Measurements from ENCODE around the gene SLC25A52.
"Not testable (repeated sequence)": the region's sequence is repeated elsewhere in the genome, so short reads cannot be mapped to it uniquely, and the experiment has no call there.

Gene SLC25A52

DNA sequence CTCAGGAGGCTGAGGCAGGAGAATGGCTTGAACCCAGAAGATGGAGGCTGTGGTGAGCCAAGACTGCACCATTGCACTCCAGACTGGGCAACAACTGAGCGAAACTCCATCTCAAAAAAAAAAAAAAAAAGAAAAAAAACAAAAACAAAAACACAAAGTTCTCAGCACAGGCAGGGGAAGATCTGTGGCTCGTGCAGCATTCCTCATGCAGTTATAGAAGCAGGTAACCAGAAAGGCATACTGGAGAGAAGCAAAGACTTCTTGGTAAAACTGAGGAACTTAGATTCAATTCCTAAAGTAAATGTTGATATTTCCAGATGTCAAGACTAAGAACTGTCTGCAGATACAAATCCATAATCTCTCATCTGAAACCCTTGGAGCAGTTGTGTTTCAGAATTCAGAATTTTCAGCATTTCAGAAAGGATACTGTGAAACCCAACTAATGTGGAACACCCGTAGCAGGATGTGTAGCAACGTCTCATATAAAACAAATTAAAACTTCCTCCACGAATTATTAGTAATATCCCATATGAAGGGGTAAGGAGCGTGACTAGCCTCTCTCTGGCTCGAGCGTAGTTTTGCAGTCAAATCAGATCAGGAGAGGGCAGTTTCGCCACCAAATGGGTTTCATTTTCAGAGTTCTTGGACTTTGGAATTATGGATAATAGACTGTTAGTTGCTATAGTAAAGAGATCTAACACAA lies 13.2 kb upstream of the SLC25A52 start:
- Mint-ChIP-seq H3K27ac (no peak overlapping the region), H3K27me3 (no peaks in the 10 kb centered on the region), H3K36me3 (ENCODE audit: low read depth) (no peaks in the 10 kb centered on the region), H3K4me1 (no peaks in the 10 kb centered on the region), H3K9me3 (peaks cover 12% of the 10 kb centered on the region), H3K4me3 (no peak overlapping the region)
- ATAC-seq (no peak), DNase-seq (no peak)

DNA sequence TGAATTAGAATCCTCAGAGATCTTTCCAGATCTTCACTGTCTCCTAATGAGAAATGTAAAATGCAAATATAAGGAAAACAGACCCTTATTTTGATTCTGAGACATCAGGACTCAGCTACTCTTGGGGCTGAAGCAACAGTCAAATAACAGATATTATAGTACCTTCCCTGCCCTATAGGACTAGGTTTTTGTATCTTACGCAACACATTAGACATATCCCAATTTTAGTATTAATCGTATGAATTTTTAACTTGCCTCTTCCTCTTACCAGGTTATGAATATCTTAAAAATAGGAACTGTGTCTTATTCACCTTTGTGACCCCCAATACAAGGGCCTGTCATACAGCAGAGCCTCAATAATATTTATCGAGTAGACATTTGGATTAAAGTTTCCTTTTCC lies 12.0 kb upstream of the SLC25A52 start:
- Mint-ChIP-seq H3K4me3 (no peak overlapping the region), H3K9me3 (peaks cover 2% of the 10 kb centered on the region), H3K27ac (no peak overlapping the region), H3K27me3 (no peaks in the 10 kb centered on the region), H3K36me3 (ENCODE audit: low read depth) (no peaks in the 10 kb centered on the region), H3K4me1 (no peaks in the 10 kb centered on the region)
- ATAC-seq, result no peak
- DNase-seq, result no peak

- no peak for DNase-seq
- H3K36me3 Mint-ChIP-seq (ENCODE audit: low read depth), result no peaks in the 10 kb centered on the region
- H3K4me3 Mint-ChIP-seq, result no peak overlapping the region
- H3K4me1 Mint-ChIP-seq, result no peaks in the 10 kb centered on the region
- H3K27me3 Mint-ChIP-seq, result peaks cover 2% of the 10 kb centered on the region
- H3K9me3 Mint-ChIP-seq, result no peaks in the 10 kb centered on the region
- no peak overlapping the region for H3K27ac Mint-ChIP-seq
- no peak for ATAC-seq
Observed at GRCh38 chr18:31750273-31750672, 10.4 kb downstream of the SLC25A52 start.

- no peaks in the 10 kb centered on the region for H3K9me3 Mint-ChIP-seq
- no peak overlapping the region for H3K4me3 Mint-ChIP-seq
- no peaks in the 10 kb centered on the region for H3K36me3 Mint-ChIP-seq (ENCODE audit: low read depth)
- H3K27me3 Mint-ChIP-seq, result peaks cover 2% of the 10 kb centered on the region
- no peak for DNase-seq
- no peaks in the 10 kb centered on the region for H3K4me1 Mint-ChIP-seq
- no peak overlapping the region for H3K27ac Mint-ChIP-seq
- ATAC-seq, result no peak
Observed at GRCh38 chr18:31746396-31746795, 14.3 kb downstream of the SLC25A52 start.

DNA sequence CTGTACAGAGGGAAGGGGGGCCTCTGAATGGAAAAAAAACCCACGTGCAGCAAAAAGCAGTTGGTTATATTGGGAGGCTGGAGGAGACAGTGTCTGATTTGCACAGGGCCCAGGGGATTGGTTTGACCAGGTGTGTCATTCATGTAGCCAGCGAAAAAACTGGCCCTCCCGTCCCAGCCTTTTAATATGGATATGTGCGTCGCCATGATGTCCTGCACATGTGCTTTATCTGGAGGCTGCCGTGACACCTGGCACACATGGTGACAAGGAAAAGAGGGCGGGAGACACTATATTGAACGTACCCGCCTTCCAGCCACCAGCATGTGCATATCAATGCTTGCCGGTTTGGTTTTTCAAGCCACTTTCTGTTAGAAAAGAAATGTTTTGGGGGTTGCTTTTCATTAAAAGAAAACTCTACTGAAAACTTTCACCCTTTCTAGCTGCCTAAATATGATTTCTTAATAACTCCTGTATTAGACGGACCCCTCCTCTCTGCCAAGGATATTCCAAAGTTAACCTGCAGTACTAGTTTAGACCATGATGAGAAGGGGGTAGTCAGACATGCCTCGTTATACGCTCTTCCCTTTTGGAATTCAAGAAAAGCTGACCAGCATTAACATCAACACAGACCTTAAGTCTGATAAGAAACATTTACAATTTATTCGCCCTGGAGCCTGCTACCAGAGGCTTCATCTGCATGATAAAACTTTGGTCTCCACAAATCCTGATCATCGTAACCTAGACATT lies 16.2 kb downstream of the SLC25A52 start:
- no peak for DNase-seq
- H3K4me1 Mint-ChIP-seq, result no peaks in the 10 kb centered on the region
- peaks cover 4% of the 10 kb centered on the region for H3K9me3 Mint-ChIP-seq
- H3K27me3 Mint-ChIP-seq, result no peaks in the 10 kb centered on the region
- no peak for ATAC-seq
- H3K27ac Mint-ChIP-seq, result no peak overlapping the region
- no peaks in the 10 kb centered on the region for H3K36me3 Mint-ChIP-seq (ENCODE audit: low read depth)
- no peak overlapping the region for H3K4me3 Mint-ChIP-seq

- H3K4me3 Mint-ChIP-seq; DNase-seq; H3K27me3 Mint-ChIP-seq; ATAC-seq; H3K27ac Mint-ChIP-seq; H3K4me1 Mint-ChIP-seq; H3K36me3 Mint-ChIP-seq (ENCODE audit: low read depth): not testable (repeated sequence)
- peaks cover 12% of the 10 kb centered on the region for H3K9me3 Mint-ChIP-seq
Observed at GRCh38 chr18:31743600-31743999, 17.1 kb downstream of the SLC25A52 start.

GRCh38 chr18:31741097-31741735 lies 19.5 kb downstream of the SLC25A52 start:
- ATAC-seq (no peak), DNase-seq (peak; percentile 57)
- Mint-ChIP-seq H3K4me1 (no peaks in the 10 kb centered on the region), H3K36me3 (ENCODE audit: low read depth) (no peaks in the 10 kb centered on the region), H3K9me3 (peaks cover 15% of the 10 kb centered on the region), H3K27me3 (no peaks in the 10 kb centered on the region), H3K4me3 (no peak overlapping the region), H3K27ac (no peak overlapping the region)

- Mint-ChIP-seq H3K36me3 (ENCODE audit: low read depth) (no peaks in the 10 kb centered on the region), H3K4me3 (no peak overlapping the region), H3K27ac (no peak overlapping the region), H3K9me3 (peaks cover 15% of the 10 kb centered on the region), H3K4me1 (no peaks in the 10 kb centered on the region), H3K27me3 (no peaks in the 10 kb centered on the region)
- no peak for ATAC-seq
- DNase-seq, result no peak
Observed at GRCh38 chr18:31740180-31740579, 20.5 kb downstream of the SLC25A52 start.

DNA sequence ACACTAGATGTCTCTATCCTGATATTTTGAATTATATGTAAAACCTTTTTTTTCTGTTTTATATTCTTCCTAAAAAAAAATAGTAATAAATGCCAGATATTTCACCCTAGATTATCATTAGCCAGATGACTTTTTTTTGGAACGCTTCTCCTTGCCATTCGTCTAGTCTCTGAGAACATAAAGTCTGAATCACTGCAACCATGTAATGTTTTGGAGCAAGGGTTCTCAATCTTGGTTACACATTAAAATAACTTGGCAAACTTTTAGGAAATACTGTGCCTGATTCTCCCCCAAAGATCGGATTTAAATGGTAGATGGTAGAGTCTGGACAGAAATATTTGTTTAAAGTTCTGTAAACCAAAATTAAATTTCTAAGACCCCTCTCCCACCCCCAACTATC lies 21.0 kb downstream of the SLC25A52 start:
- no peaks in the 10 kb centered on the region for H3K36me3 Mint-ChIP-seq (ENCODE audit: low read depth)

GRCh38 chr18:31738460-31739407 lies 21.9 kb downstream of the SLC25A52 start:
- DNase-seq (no peak), ATAC-seq (no peak)
- no peaks in the 10 kb centered on the region for H3K4me1 Mint-ChIP-seq
- no peaks in the 10 kb centered on the region for H3K27me3 Mint-ChIP-seq
- peaks cover 15% of the 10 kb centered on the region for H3K9me3 Mint-ChIP-seq
- no peak overlapping the region for H3K27ac Mint-ChIP-seq
- no peak overlapping the region for H3K4me3 Mint-ChIP-seq
- no peaks in the 10 kb centered on the region for H3K36me3 Mint-ChIP-seq (ENCODE audit: low read depth)

More for the DNA sequence above, 21.0 kb downstream of the SLC25A52 start:
- no peak overlapping the region for H3K4me3 Mint-ChIP-seq
- H3K9me3 Mint-ChIP-seq, result peaks cover 15% of the 10 kb centered on the region
- no peak overlapping the region for H3K27ac Mint-ChIP-seq
- H3K4me1 Mint-ChIP-seq, result no peaks in the 10 kb centered on the region
- ATAC-seq, result no peak
- no peaks in the 10 kb centered on the region for H3K27me3 Mint-ChIP-seq
- no peak for DNase-seq

DNA sequence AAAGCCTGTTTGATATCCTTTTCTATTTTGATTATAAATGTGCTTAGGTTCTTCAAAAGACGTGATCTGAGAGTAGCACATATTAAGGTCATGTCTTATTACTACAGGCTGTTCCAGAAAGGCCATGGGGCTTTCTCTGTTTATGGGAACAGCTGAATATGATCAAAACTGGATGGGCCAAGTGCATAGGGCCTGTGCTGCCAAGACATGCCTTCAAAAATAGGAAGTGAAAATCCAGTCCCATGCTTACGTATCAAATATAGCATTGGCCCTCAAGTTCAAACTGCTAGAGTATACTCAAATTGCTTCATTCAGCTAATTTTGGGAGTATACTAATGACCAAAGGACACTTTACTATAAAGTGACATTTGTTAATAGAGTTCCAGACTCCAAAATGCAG lies 24.1 kb downstream of the SLC25A52 start:
- Mint-ChIP-seq H3K27ac (no peak overlapping the region), H3K9me3 (peaks cover 15% of the 10 kb centered on the region), H3K27me3 (no peaks in the 10 kb centered on the region), H3K4me1 (no peaks in the 10 kb centered on the region), H3K36me3 (ENCODE audit: low read depth) (no peaks in the 10 kb centered on the region), H3K4me3 (no peak overlapping the region)
- DNase-seq (no peak), ATAC-seq (no peak)

DNA sequence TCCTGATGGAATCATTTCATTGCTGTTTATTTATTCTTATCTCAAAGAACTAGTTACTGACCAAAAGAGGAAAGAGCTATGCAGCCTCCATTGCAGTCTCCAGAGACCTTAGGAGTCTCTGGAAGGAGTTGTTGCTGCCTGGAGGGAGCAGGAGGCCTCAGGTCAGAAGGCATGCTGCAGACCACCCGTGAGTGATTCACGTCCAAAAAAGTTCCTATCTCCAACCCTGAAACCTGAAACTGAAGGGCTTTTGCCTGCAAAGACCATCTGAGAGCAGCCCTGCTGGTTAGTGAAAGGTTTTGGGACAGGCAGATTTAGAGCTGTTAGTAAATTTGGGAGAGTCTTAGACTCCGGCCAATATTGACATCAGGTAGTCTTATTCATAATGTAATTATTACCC lies 29.1 kb downstream of the SLC25A52 start:
- Mint-ChIP-seq H3K4me3 (no peak overlapping the region), H3K27ac (no peak overlapping the region), H3K4me1 (no peaks in the 10 kb centered on the region), H3K9me3 (no peaks in the 10 kb centered on the region), H3K27me3 (peaks cover 2% of the 10 kb centered on the region), H3K36me3 (ENCODE audit: low read depth) (no peaks in the 10 kb centered on the region)
- ATAC-seq (no peak), DNase-seq (no peak)

- H3K4me1 Mint-ChIP-seq; H3K36me3 Mint-ChIP-seq (ENCODE audit: low read depth); H3K27ac Mint-ChIP-seq; DNase-seq; H3K4me3 Mint-ChIP-seq; H3K9me3 Mint-ChIP-seq; ATAC-seq: not testable (repeated sequence)
- peaks cover 11% of the 10 kb centered on the region for H3K27me3 Mint-ChIP-seq
Observed at GRCh38 chr18:31729196-31729595, 31.5 kb downstream of the SLC25A52 start.

DNA sequence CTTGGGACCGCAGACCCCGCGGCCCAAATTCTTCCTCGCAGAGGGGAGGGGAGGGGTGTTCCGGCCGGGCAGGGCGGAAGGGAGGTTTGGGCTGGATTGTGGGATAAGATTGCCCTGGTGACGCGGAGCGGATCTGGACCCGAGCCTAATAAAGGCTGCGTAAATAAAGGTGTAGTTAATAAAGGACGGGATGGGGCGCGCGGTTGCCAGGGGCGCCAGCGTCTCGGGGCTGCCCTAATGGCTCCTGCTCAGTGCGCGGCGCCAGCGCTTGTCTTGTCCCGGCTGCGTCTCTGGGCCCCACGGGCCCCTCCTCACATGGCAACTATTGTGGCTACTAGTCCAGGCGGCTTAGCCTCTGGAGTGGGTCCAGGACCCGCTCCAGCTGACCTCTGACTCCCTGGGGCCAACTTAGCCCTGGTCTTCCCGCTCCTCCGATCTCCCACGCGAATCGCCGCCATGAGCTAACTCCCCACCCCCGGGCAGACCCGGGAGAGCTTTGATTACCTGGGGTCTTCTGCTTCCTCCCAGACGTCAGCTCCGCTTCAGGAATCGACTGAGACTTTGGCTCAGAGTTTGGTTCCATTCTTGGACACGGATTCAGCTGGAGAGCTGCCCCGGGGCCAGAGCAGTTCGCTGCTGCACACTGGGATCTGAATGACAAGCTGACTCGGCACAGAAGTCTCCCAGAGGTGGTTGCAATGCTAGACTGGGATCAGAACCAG lies 36.5 kb downstream of the SLC25A52 start:
- Mint-ChIP-seq H3K27me3 (peaks cover 24% of the 10 kb centered on the region), H3K4me1 (peaks cover 1% of the 10 kb centered on the region), H3K36me3 (ENCODE audit: low read depth) (no peaks in the 10 kb centered on the region), H3K27ac (peak overlapping the region; percentile 26), H3K9me3 (peaks cover 7% of the 10 kb centered on the region), H3K4me3 (peak overlapping the region; percentile 64)
- ATAC-seq (no peak), DNase-seq (peak; percentile 5)

Measured in activated naive CD8-positive, alpha-beta T cell treated with anti-CD3 and anti-CD28 coated beads, Interleukin-2, amount 50 U/mL, for 24 hours (primary cell).